Transverse colon (tissue), 3 donors: ENCODE measurements around the gene PRAC1.

Experiments used
- POLR2A ChIP-seq: fragments of 450-650 bp; IDR thresholded peaks from one replicate; pipeline ENCODE4 v1.6.1; 2016; ENCODE audit warnings: antibody characterized with exemption, mild to moderate bottlenecking, moderate library complexity
- TF ChIP-seq, protein P1 (sequence below), 5 experiments: fragments of 200-600 bp in 3 of 5; fragments of 450-650 bp in 2 of 5; sonication (generic) in 3 of 5; IDR thresholded peaks; 1 replicate in 2 of 5; 2 replicates in 3 of 5; pipeline ENCODE4 v1.5.1; 2016 to 2017; ENCODE audit warnings: antibody characterized with exemption in 5 of 5, inconsistent platforms in 3 of 5, mild to moderate bottlenecking in 2 of 5, moderate library complexity in 1 of 5

DNA sequence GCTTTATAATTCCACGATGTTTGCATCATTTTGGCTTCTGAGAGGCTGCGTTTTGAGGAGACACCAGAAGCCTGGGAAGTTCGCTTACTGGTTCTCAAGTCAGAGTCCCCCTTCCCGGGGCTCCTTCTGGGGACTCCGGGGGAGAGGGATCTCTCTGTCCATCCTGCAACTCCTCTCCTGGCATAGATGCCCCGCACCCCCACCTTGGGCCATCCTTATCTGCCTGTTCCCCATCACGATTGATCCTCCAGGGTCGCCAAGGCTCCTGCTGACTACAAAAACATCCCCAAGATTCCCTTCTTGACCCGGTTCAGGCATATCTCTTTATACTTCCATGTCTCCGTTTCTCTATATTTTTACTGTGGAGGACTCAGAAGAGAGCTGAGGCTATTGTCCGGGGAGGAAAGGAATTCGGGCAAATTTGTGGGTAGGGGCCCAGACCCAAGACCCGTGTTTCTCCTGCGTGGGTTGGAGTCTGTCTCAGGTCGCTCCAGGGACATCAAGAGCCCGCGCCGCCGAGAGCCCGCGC, 24.7 kb upstream of the PRAC1 start:
- no peak for TF ChIP-seq POLR2A
- TF ChIP-seq, protein P1, sequence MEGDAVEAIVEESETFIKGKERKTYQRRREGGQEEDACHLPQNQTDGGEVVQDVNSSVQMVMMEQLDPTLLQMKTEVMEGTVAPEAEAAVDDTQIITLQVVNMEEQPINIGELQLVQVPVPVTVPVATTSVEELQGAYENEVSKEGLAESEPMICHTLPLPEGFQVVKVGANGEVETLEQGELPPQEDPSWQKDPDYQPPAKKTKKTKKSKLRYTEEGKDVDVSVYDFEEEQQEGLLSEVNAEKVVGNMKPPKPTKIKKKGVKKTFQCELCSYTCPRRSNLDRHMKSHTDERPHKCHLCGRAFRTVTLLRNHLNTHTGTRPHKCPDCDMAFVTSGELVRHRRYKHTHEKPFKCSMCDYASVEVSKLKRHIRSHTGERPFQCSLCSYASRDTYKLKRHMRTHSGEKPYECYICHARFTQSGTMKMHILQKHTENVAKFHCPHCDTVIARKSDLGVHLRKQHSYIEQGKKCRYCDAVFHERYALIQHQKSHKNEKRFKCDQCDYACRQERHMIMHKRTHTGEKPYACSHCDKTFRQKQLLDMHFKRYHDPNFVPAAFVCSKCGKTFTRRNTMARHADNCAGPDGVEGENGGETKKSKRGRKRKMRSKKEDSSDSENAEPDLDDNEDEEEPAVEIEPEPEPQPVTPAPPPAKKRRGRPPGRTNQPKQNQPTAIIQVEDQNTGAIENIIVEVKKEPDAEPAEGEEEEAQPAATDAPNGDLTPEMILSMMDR (IDR thresholded peaks at IDR 0.05), result no peak
